NK-92 treated with Interleukin-12 subunit alpha and Interleukin-12 subunit beta, amount 100 ng/mL, for 24 hours (cell line): ENCODE data around the gene MFF.
"Not testable (repeated sequence)": the region's sequence is repeated elsewhere in the genome, so short reads cannot be mapped to it uniquely, and the experiment has no call there.

Source experiments
- DNase-seq: peaks from one replicate; lab custom pipeline; 2025; lab: John Stamatoyannopoulos, UW

Gene MFF

GRCh38 chr2:227335713-227336112 lies 10.7 kb downstream of the MFF start:
- DNase-seq, result no peak

GRCh38 chr2:227337442-227337841 lies 12.4 kb downstream of the MFF start:
- DNase-seq, result no peak

GRCh38 chr2:227339098-227339599 lies 14.1 kb downstream of the MFF start:
- no peak for DNase-seq

GRCh38 chr2:227340106-227340505 lies 15.1 kb downstream of the MFF start:
- DNase-seq, result no peak

GRCh38 chr2:227341553-227341952 lies 16.5 kb downstream of the MFF start:
- DNase-seq, result no peak

- no peak for DNase-seq
These were observed 19.2 kb downstream of the MFF start for GRCh38 chr2:227344231-227344630.

GRCh38 chr2:227347117-227347516 lies 22.1 kb downstream of the MFF start:
- no peak for DNase-seq

- no peak for DNase-seq
These were observed 23.3 kb downstream of the MFF start for GRCh38 chr2:227348324-227348723.

- DNase-seq, result no peak
These were observed 25.1 kb downstream of the MFF start for GRCh38 chr2:227349989-227350612.

- no peak for DNase-seq
These were observed 26.6 kb downstream of the MFF start for GRCh38 chr2:227351639-227352038.

GRCh38 chr2:227360351-227360750 lies 35.3 kb downstream of the MFF start:
- no peak for DNase-seq

- DNase-seq, result no peak
These were observed 38.7 kb downstream of the MFF start for GRCh38 chr2:227363756-227364155.

GRCh38 chr2:227364585-227365263 lies 39.7 kb downstream of the MFF start:
- not testable (repeated sequence) for DNase-seq

- DNase-seq, result no peak
These were observed 40.8 kb downstream of the MFF start for GRCh38 chr2:227365833-227366232.

GRCh38 chr2:227366769-227367426 lies 41.8 kb downstream of the MFF start:
- no peak for DNase-seq

GRCh38 chr2:227367427-227367795 lies 42.4 kb downstream of the MFF start:
- no peak for DNase-seq

- no peak for DNase-seq
These were observed 43.5 kb downstream of the MFF start for GRCh38 chr2:227368574-227368973.

GRCh38 chr2:227370092-227370491 lies 45.0 kb downstream of the MFF start:
- DNase-seq, result no peak

- no peak for DNase-seq
These were observed 45.8 kb downstream of the MFF start for GRCh38 chr2:227370791-227371312.

GRCh38 chr2:227373389-227373788 lies 48.3 kb downstream of the MFF start:
- DNase-seq, result no peak

GRCh38 chr2:227374158-227374557 lies 49.1 kb downstream of the MFF start:
- peak; percentile 25 for DNase-seq

- no peak for DNase-seq
These were observed 51.8 kb downstream of the MFF start for GRCh38 chr2:227376656-227377396.
